Measurements from ENCODE around the gene CHD5.
"Not testable (repeated sequence)": the region's sequence is repeated elsewhere in the genome, so short reads cannot be mapped to it uniquely, and the experiment has no call there.

Gene CHD5

GRCh38 chr1:6180268-6180706 is at the start of gene CHD5:
Gene CHD5, minus strand, starts transcription at chr1:6180321. Its CDS starts 298 bp downstream, at chr1:6180023.
- no peak for DNase-seq

- no peak for DNase-seq
Measured at GRCh38 chr1:6225651-6226050, 45.5 kb upstream of the CHD5 start.

- no peak for DNase-seq
Measured at GRCh38 chr1:6224718-6225117, 44.6 kb upstream of the CHD5 start.

- no peak for DNase-seq
Measured at GRCh38 chr1:6223617-6224016, 43.5 kb upstream of the CHD5 start.

- DNase-seq: peak; percentile 87
Measured at GRCh38 chr1:6222636-6223035, 42.5 kb upstream of the CHD5 start.

- DNase-seq: no peak
Measured at GRCh38 chr1:6221210-6221784, 41.2 kb upstream of the CHD5 start.

- no peak for DNase-seq
Measured at GRCh38 chr1:6220236-6220635, 40.1 kb upstream of the CHD5 start.

GRCh38 chr1:6219641-6220040 is 39.5 kb upstream of the CHD5 start:
- DNase-seq: not testable (repeated sequence)

- no peak for DNase-seq
Measured at GRCh38 chr1:6218375-6219164, 38.4 kb upstream of the CHD5 start.

- no peak for DNase-seq
Measured at GRCh38 chr1:6212193-6212959, 32.3 kb upstream of the CHD5 start.

- no peak for DNase-seq
Measured at GRCh38 chr1:6211731-6212130, 31.6 kb upstream of the CHD5 start.

- no peak for DNase-seq
Measured at GRCh38 chr1:6210591-6211355, 30.7 kb upstream of the CHD5 start.

GRCh38 chr1:6209661-6210580 is 29.8 kb upstream of the CHD5 start:
- no peak for DNase-seq

- peak; percentile 60 for DNase-seq
Measured at GRCh38 chr1:6208723-6209660, 28.9 kb upstream of the CHD5 start.

GRCh38 chr1:6207921-6208320 is 27.8 kb upstream of the CHD5 start:
- no peak for DNase-seq

- no peak for DNase-seq
Measured at GRCh38 chr1:6207075-6207885, 27.2 kb upstream of the CHD5 start.

- no peak for DNase-seq
Measured at GRCh38 chr1:6206520-6206855, 26.4 kb upstream of the CHD5 start.

- peak; percentile 80 for DNase-seq
Measured at GRCh38 chr1:6205849-6206519, 25.9 kb upstream of the CHD5 start, which contains the start of gene RNF207. Gene RNF207, plus strand, starts transcription at chr1:6206119. Its CDS starts 417 bp downstream, at chr1:6206536.

- DNase-seq: no peak
Measured at GRCh38 chr1:6202256-6202655, 22.1 kb upstream of the CHD5 start.

All from right hindlimb (tissue), 1 donor.